Hepatocyte (in vitro differentiated cells): Measurements from ENCODE around the gene IKZF3. TPM values are rescaled to one million over a fixed set of nuclear protein-coding genes. Genes with fewer than 3 reads are reported as not detected.

Experiments
- DNase-seq: peaks from one replicate; pipeline ENCODE4 v3.0.0-alpha.2; 2016; ENCODE audit warnings: low spot score
- H2AFZ ChIP-seq: fragments of 200-600 bp; sonication (generic); 2 replicates; pipeline ENCODE4 v1.6.0; 2016; ENCODE audit warnings: antibody characterized with exemption, mild to moderate bottlenecking
- H3K27ac ChIP-seq: fragments of 200-600 bp; sonication (generic); 2 replicates; pipeline ENCODE4 v1.5.1; 2016; ENCODE audit warnings: mild to moderate bottlenecking
- H3K27me3 ChIP-seq: fragments of 200-600 bp; sonication (generic); 2 replicates; pipeline ENCODE4 v1.6.1; 2016
- H3K36me3 ChIP-seq: fragments of 200-600 bp; sonication (generic); replicated peaks from 2 replicates; pipeline ENCODE4 v1.5.1; 2016; ENCODE audit warnings: low read depth; ENCODE audit not compliant: insufficient read depth
- H3K4me1 ChIP-seq: fragments of 200-600 bp; sonication (generic); 2 replicates; pipeline ENCODE4 v1.5.1; 2016; ENCODE audit warnings: mild to moderate bottlenecking, moderate library complexity; ENCODE audit not compliant: insufficient read depth
- H3K4me2 ChIP-seq: fragments of 200-600 bp; sonication (generic); 2 replicates; pipeline ENCODE4 v1.6.0; 2016
- H3K4me3 ChIP-seq: fragments of 200-600 bp; sonication (generic); 2 replicates; pipeline ENCODE4 v1.5.1; 2016; ENCODE audit warnings: mild to moderate bottlenecking
- H3K79me2 ChIP-seq: fragments of 200-600 bp; sonication (generic); 2 replicates; pipeline ENCODE4 v1.6.0; 2017; ENCODE audit warnings: mild to moderate bottlenecking
- H3K9me2 ChIP-seq: fragments of 200-600 bp; sonication (generic); replicated peaks from 2 replicates; pipeline ENCODE4 v1.6.0; 2017; ENCODE audit warnings: mild to moderate bottlenecking; ENCODE audit not compliant: insufficient read depth
- H3K9me3 ChIP-seq: fragments of 200-600 bp; sonication (generic); 2 replicates; pipeline ENCODE4 v1.5.1; 2016; ENCODE audit warnings: low read depth, mild to moderate bottlenecking
- H4K20me1 ChIP-seq: fragments of 200-600 bp; sonication (generic); 2 replicates; pipeline ENCODE4 v1.6.0; 2016; ENCODE audit warnings: mild to moderate bottlenecking; ENCODE audit not compliant: insufficient read depth, poor library complexity, severe bottlenecking
- CTCF ChIP-seq: fragments of 200-600 bp; sonication (generic); IDR thresholded peaks from 2 replicates; pipeline ENCODE4 v1.5.1; 2016; ENCODE audit warnings: antibody characterized with exemption, mild to moderate bottlenecking; ENCODE audit not compliant: poor library complexity
- EZH2 ChIP-seq: fragments of 200-600 bp; sonication (generic); IDR thresholded peaks from 2 replicates; pipeline ENCODE4 v1.6.1; 2016; ENCODE audit warnings: antibody characterized with exemption, mild to moderate bottlenecking, borderline replicate concordance
- EZH2phosphoT487 ChIP-seq: fragments of 200-600 bp; sonication (generic); IDR thresholded peaks from one replicate; pipeline ENCODE4 v1.6.1; 2018; ENCODE audit warnings: antibody characterized with exemption, mild to moderate bottlenecking, low read depth, moderate library complexity; ENCODE audit not compliant: unreplicated experiment, severe bottlenecking
- WGBS: methylation state at CpG from one replicate; pipeline ENCODE4 v1.1.6; 2016; ENCODE audit warnings: low lambda C conversion rate; ENCODE audit errors: missing lambda C conversion rate; 5-methylcytosine and 5-hydroxymethylcytosine counted together
- polyA plus RNA-seq: library from polyadenylated mRNA; unstranded; fragments of >200 nt; fragmentation: Nextera tagmentation; extraction: Ambion mirVana; gene quantifications from 2 replicates; pipeline ENCODE4 v1.2.1, GENCODE V29; 2016
- total RNA-seq: library from RNA; depleted of rRNA; stranded (reverse); fragments of >200 nt; gene quantifications from 2 replicates; pipeline ENCODE4 v1.2.3, GENCODE V29; 2014

The IKZF3 gene
- total and polyA plus RNA-seq, 2 experiments from 2014 or later, result under 0.01 TPM; not detected in 1

GRCh38 chr17:39730095-39730921 is 133.8 kb downstream of the IKZF3 start, which contains the start of gene MIEN1:
Gene MIEN1 (minus strand): TSS chr17:39730532. CDS start chr17:39730495, 37 bp downstream.
- H3K9me3 ChIP-seq, result no peaks in the 10 kb centered on the region
- WGBS, result 2% methylated on average over 51 of the region's 65 CpGs
- H3K4me1 ChIP-seq, result peaks cover 9% of the 10 kb centered on the region
- H3K36me3 ChIP-seq, result no peaks in the 10 kb centered on the region
- peak within 1 kb of the TSS; percentile 97 for H3K4me2 ChIP-seq
- H3K79me2 ChIP-seq, result peaks cover 6% of the 10 kb centered on the region
- no peaks in the 10 kb centered on the region for H4K20me1 ChIP-seq
- no peaks in the 10 kb centered on the region for H3K27me3 ChIP-seq
- peak; percentile 96 for DNase-seq
- peak within 1 kb of the TSS; percentile 91 for H3K27ac ChIP-seq
- H3K4me3 ChIP-seq, result peak within 1 kb of the TSS; percentile 77
- H2AFZ ChIP-seq, result peak within 1 kb of the TSS; percentile 74
- no peaks in the 10 kb centered on the region for H3K9me2 ChIP-seq
- TF ChIP-seq EZH2, result no peak
- TF ChIP-seq CTCF, result peak; percentile 97

- H3K36me3 ChIP-seq, result no peaks in the 10 kb centered on the region
- no peaks in the 10 kb centered on the region for H3K27me3 ChIP-seq
- peaks cover 6% of the 10 kb centered on the region for H3K79me2 ChIP-seq
- TF ChIP-seq EZH2 (no peak), CTCF (no peak), EZH2phosphoT487 (no peak)
- peak overlapping the region; percentile 77 for H3K4me3 ChIP-seq
- H3K9me2 ChIP-seq, result no peaks in the 10 kb centered on the region
- no peak for DNase-seq
- 82% methylated on average over 6 of the region's 6 CpGs for WGBS
- peak overlapping the region; percentile 91 for H3K27ac ChIP-seq
- peak overlapping the region; percentile 97 for H3K4me2 ChIP-seq
- H3K4me1 ChIP-seq, result peaks cover 9% of the 10 kb centered on the region
- H4K20me1 ChIP-seq, result no peaks in the 10 kb centered on the region
- H3K9me3 ChIP-seq, result no peaks in the 10 kb centered on the region
- no peak overlapping the region for H2AFZ ChIP-seq
Observed at GRCh38 chr17:39729280-39729851, 134.7 kb downstream of the IKZF3 start.

GRCh38 chr17:39727556-39727955 is 136.6 kb downstream of the IKZF3 start:
- Histone ChIP-seq H3K27ac (no peak overlapping the region), H3K9me3 (no peaks in the 10 kb centered on the region), H3K4me3 (no peak overlapping the region), H3K79me2 (peaks cover 6% of the 10 kb centered on the region), H2AFZ (no peak overlapping the region), H3K4me2 (no peak overlapping the region), H3K9me2 (no peaks in the 10 kb centered on the region), H4K20me1 (no peaks in the 10 kb centered on the region), H3K36me3 (no peaks in the 10 kb centered on the region), H3K4me1 (peaks cover 9% of the 10 kb centered on the region), H3K27me3 (no peaks in the 10 kb centered on the region)
- 90% methylated on average over 10 of the region's 10 CpGs for WGBS
- no peak for TF ChIP-seq EZH2phosphoT487
- no peak for TF ChIP-seq EZH2
- no peak for TF ChIP-seq CTCF
- DNase-seq, result no peak
